Fibroblast of pulmonary artery (primary cell): ENCODE results near the gene NSD1.
"Not testable (repeated sequence)": the region's sequence is repeated elsewhere in the genome, so short reads cannot be mapped to it uniquely, and the experiment has no call there.

Experiments
- DNase-seq: peaks from one replicate; pipeline ENCODE4 v3.0.0-alpha.2; 2010; ENCODE audit warnings: low read depth
- H3K4me3 ChIP-seq: replicated peaks from 2 replicates; pipeline ENCODE4 v1.5.1; 2011; ENCODE audit warnings: low read depth, mild to moderate bottlenecking, control low read depth, low read length, moderate library complexity
- TF ChIP-seq, protein P1 (sequence below): IDR thresholded peaks from 2 replicates; pipeline ENCODE4 v1.5.1; 2011; ENCODE audit warnings: mild to moderate bottlenecking, control low read depth, low read length, inconsistent platforms; ENCODE audit errors: missing control alignments

The NSD1 gene

GRCh38 chr5:177302354-177303110 is 169.0 kb downstream of the NSD1 start:
- TF ChIP-seq, protein P1, sequence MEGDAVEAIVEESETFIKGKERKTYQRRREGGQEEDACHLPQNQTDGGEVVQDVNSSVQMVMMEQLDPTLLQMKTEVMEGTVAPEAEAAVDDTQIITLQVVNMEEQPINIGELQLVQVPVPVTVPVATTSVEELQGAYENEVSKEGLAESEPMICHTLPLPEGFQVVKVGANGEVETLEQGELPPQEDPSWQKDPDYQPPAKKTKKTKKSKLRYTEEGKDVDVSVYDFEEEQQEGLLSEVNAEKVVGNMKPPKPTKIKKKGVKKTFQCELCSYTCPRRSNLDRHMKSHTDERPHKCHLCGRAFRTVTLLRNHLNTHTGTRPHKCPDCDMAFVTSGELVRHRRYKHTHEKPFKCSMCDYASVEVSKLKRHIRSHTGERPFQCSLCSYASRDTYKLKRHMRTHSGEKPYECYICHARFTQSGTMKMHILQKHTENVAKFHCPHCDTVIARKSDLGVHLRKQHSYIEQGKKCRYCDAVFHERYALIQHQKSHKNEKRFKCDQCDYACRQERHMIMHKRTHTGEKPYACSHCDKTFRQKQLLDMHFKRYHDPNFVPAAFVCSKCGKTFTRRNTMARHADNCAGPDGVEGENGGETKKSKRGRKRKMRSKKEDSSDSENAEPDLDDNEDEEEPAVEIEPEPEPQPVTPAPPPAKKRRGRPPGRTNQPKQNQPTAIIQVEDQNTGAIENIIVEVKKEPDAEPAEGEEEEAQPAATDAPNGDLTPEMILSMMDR: peak; percentile 21
- peak overlapping the region; percentile 94 for H3K4me3 ChIP-seq
- DNase-seq: no peak

DNA sequence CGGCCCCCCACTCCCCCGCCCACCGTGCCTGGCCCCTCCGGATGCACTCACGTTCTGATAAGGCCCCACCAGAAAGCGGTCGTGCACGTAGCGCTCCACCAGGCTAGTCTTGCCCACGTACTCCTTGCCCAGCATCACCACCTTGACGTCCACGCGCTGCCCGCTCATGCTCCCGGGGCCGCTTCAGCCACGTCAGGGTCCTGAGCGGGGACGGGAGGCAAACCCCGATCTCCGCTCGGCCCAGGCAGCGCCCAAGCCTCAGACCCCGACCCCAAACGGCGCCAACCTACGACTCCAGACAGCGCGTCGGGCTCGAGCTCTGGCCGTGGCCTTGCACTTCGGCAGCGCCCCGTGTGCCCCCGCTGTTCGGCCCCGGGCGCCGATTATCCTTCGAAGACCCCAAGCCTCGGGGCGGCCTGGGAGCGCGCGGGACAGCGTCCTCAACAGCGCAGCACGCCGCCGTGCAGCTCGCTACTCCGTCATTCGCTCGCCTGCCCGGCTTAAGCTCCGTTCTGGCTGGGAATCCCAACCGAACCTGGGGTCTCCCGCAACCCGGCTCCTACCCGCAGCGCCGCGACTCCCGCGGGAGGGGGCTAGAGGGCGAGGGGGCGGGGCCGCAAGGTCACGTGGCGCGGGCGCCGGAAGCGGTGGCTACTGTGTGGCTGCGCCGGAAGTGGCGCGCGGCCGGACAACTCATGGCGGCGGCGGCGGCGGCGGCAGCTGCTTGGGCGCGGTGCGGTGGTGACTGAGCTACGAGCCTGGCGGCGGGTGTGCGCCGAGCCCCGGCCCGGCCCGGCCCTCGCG is 169.8 kb downstream of the NSD1 start, which contains the start of the genes PRELID1 and RAB24:
Gene PRELID1, plus strand, starts transcription at position 679 of the 804 bp plus-strand sequence. CDS start 187 bp downstream, outside the sequence.
Gene RAB24, minus strand, starts transcription at position 599 of the 804 bp plus-strand sequence. Its CDS starts 431 bp downstream, at position 168.
- peak within 1 kb of the TSS; percentile 94 for H3K4me3 ChIP-seq
- TF ChIP-seq, protein P1: no peak
- peak; percentile 76 for DNase-seq

DNA sequence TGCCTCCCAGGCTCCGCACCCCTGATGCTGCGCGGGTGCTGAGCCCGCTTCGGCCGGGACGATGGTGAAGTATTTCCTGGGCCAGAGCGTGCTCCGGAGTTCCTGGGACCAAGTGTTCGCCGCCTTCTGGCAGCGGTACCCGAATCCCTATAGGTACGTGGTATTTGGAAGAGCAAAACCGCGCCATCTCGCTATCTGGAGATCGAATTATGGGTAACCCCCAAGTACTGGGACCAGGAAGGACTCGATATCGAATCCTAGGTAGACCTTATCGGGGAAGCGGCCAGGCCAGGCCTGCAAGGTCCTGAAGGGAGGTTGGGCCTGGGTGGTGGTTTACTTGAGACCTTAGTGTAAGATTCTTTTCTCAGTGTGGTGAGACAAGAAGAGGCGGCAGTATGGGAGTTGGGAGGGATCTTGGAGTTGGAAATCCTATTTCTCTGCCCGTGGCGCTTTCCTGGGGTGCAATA is 170.4 kb downstream of the NSD1 start:
- DNase-seq: no peak
- TF ChIP-seq, protein P1: no peak
- peak overlapping the region; percentile 94 for H3K4me3 ChIP-seq

DNA sequence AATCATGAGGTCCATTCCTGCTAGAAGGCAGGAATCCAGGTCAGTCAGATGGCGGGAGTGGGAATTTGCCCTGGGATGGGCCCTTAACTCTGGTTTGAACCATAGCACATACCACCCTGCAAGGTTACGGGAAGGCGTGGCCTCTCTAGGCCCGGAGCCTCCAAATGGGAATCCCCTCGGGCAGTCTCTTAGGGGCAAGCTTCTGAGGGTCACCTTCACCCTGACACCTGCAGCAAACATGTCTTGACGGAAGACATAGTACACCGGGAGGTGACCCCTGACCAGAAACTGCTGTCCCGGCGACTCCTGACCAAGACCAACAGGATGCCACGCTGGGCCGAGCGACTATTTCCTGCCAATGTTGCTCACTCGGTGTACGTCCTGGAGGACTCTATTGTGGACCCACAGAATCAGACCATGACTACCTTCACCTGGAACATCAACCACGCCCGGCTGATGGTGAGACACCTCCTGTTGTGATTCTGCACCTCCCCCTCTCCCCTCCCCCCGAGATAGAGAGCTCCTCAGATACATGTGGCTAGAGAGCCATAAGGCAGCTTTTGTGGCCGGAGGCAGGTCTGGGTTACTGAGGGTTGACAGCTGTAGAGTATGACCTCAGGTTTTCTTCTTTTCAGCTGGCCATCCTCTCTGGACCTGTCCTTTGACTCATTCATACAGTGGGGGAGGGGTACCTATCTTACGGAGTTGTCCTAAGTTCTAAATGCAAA is 171.0 kb downstream of the NSD1 start:
- no peak for DNase-seq
- TF ChIP-seq, protein P1: no peak
- H3K4me3 ChIP-seq: peak overlapping the region; percentile 94

- DNase-seq, H3K4me3 ChIP-seq: not testable (repeated sequence)
Measured at GRCh38 chr5:177306103-177306640, 172.6 kb downstream of the NSD1 start.

- peak; percentile 68 for DNase-seq
- H3K4me3 ChIP-seq: no peak overlapping the region
- TF ChIP-seq, protein P1: no peak
Measured at GRCh38 chr5:177306674-177307543, 173.3 kb downstream of the NSD1 start.
